Measurements from ENCODE around the gene GLIPR2.
A peak's percentile ranks its signal among the peaks of the same experiment; 100 is the strongest.

The GLIPR2 gene

GRCh38 chr9:36141761-36142160, 5.2 kb downstream of the GLIPR2 start:
- no peak overlapping the region for H3K4ac ChIP-seq (ENCODE audit: low read depth, low read length)
- H3K79me2 ChIP-seq (ENCODE audit: control insufficient read depth, insufficient read depth, low read length): peaks cover 3% of the 10 kb centered on the region
- H3K36me3 ChIP-seq (ENCODE audit: control insufficient read depth, insufficient read depth, low read length): no peaks in the 10 kb centered on the region
- H2AK5ac ChIP-seq (ENCODE audit: low read length): no peak overlapping the region
- H2BK15ac ChIP-seq (replicated peaks; ENCODE audit: low read depth): no peak overlapping the region
- no peak overlapping the region for H2BK120ac ChIP-seq (ENCODE audit: low read depth, low read length)
- no peak overlapping the region for H4K8ac ChIP-seq (ENCODE audit: low read depth, low read length)
- no peak overlapping the region for H3K4me3 ChIP-seq (ENCODE audit: low read length)
- no peak for DNase-seq
- H3K23ac ChIP-seq (ENCODE audit: low read length): no peak overlapping the region
- H2BK5ac ChIP-seq (ENCODE audit: low read length): no peak overlapping the region
- no peak overlapping the region for H3K18ac ChIP-seq (ENCODE audit: low read length)
- H3K27ac ChIP-seq (ENCODE audit: low read depth, low read length): no peak overlapping the region
- no peak overlapping the region for H4K5ac ChIP-seq (ENCODE audit: low read length)
- no peak overlapping the region for H3K9ac ChIP-seq (ENCODE audit: low read length)
- H3K27me3 ChIP-seq (ENCODE audit: insufficient read depth, low read length, poor library complexity): peaks cover 3% of the 10 kb centered on the region
- H3K4me1 ChIP-seq (ENCODE audit: control insufficient read depth, low read depth, low read length): peaks cover 5% of the 10 kb centered on the region
- no peak overlapping the region for H3K4me2 ChIP-seq (ENCODE audit: low read length)
- peaks cover 7% of the 10 kb centered on the region for H3K79me1 ChIP-seq (ENCODE audit: low read length)
- no CpG with 5 or more reads among the region's 7 CpGs for WGBS (ENCODE audit: extremely low coverage, insufficient coverage, low lambda C conversion rate)
- no peak overlapping the region for H3K56ac ChIP-seq (ENCODE audit: low read length)

GRCh38 chr9:36142510-36143244, 6.1 kb downstream of the GLIPR2 start:
- H3K36me3 ChIP-seq (ENCODE audit: control insufficient read depth, insufficient read depth, low read length): no peaks in the 10 kb centered on the region
- no peak overlapping the region for H4K8ac ChIP-seq (ENCODE audit: low read depth, low read length)
- H3K18ac ChIP-seq (ENCODE audit: low read length): no peak overlapping the region
- DNase-seq: no peak
- H3K79me1 ChIP-seq (ENCODE audit: low read length): peaks cover 7% of the 10 kb centered on the region
- no peak overlapping the region for H2BK15ac ChIP-seq (replicated peaks; ENCODE audit: low read depth)
- no peak overlapping the region for H3K9ac ChIP-seq (ENCODE audit: low read length)
- peaks cover 4% of the 10 kb centered on the region for H3K4me1 ChIP-seq (ENCODE audit: control insufficient read depth, low read depth, low read length)
- H3K27ac ChIP-seq (ENCODE audit: low read depth, low read length): no peak overlapping the region
- H3K4ac ChIP-seq (ENCODE audit: low read depth, low read length): no peak overlapping the region
- no peak overlapping the region for H4K5ac ChIP-seq (ENCODE audit: low read length)
- H3K4me2 ChIP-seq (ENCODE audit: low read length): no peak overlapping the region
- peaks cover 3% of the 10 kb centered on the region for H3K79me2 ChIP-seq (ENCODE audit: control insufficient read depth, insufficient read depth, low read length)
- whole genome bisulfite sequencing (ENCODE audit: extremely low coverage, insufficient coverage, low lambda C conversion rate): no CpG with 5 or more reads among the region's 12 CpGs
- peaks cover 1% of the 10 kb centered on the region for H3K27me3 ChIP-seq (ENCODE audit: insufficient read depth, low read length, poor library complexity)
- no peak overlapping the region for H3K23ac ChIP-seq (ENCODE audit: low read length)
- H3K4me3 ChIP-seq (ENCODE audit: low read length): no peak overlapping the region
- H2AK5ac ChIP-seq (ENCODE audit: low read length): no peak overlapping the region
- H3K56ac ChIP-seq (ENCODE audit: low read length): peak overlapping the region; percentile 43
- H2BK5ac ChIP-seq (ENCODE audit: low read length): no peak overlapping the region
- no peak overlapping the region for H2BK120ac ChIP-seq (ENCODE audit: low read depth, low read length)

- Histone ChIP-seq H3K27ac (ENCODE audit: low read depth, low read length) (no peak overlapping the region), H3K9ac (ENCODE audit: low read length) (no peak overlapping the region), H4K5ac (ENCODE audit: low read length) (no peak overlapping the region), H3K36me3 (ENCODE audit: control insufficient read depth, insufficient read depth, low read length) (no peaks in the 10 kb centered on the region), H3K4me1 (ENCODE audit: control insufficient read depth, low read depth, low read length) (peaks cover 2% of the 10 kb centered on the region), H2BK15ac (replicated peaks; ENCODE audit: low read depth) (no peak overlapping the region), H3K56ac (ENCODE audit: low read length) (peak overlapping the region; percentile 22), H3K79me1 (ENCODE audit: low read length) (peaks cover 5% of the 10 kb centered on the region), H3K79me2 (ENCODE audit: control insufficient read depth, insufficient read depth, low read length) (peaks cover 3% of the 10 kb centered on the region), H3K23ac (ENCODE audit: low read length) (no peak overlapping the region), H3K4me2 (ENCODE audit: low read length) (no peak overlapping the region), H2BK5ac (ENCODE audit: low read length) (no peak overlapping the region), H2AK5ac (ENCODE audit: low read length) (no peak overlapping the region), H2BK120ac (ENCODE audit: low read depth, low read length) (no peak overlapping the region), H4K8ac (ENCODE audit: low read depth, low read length) (no peak overlapping the region), H3K27me3 (ENCODE audit: insufficient read depth, low read length, poor library complexity) (no peaks in the 10 kb centered on the region), H3K4ac (ENCODE audit: low read depth, low read length) (no peak overlapping the region), H3K18ac (ENCODE audit: low read length) (no peak overlapping the region), H3K4me3 (ENCODE audit: low read length) (no peak overlapping the region)
- DNase-seq: no peak
- WGBS (ENCODE audit: extremely low coverage, insufficient coverage, low lambda C conversion rate): no CpG with 5 or more reads among the region's 13 CpGs
These were observed 6.7 kb downstream of the GLIPR2 start for GRCh38 chr9:36143245-36143641.

- Histone ChIP-seq H3K79me1 (ENCODE audit: low read length) (peaks cover 2% of the 10 kb centered on the region), H2AK5ac (ENCODE audit: low read length) (no peak overlapping the region), H4K5ac (ENCODE audit: low read length) (no peak overlapping the region), H3K27me3 (ENCODE audit: insufficient read depth, low read length, poor library complexity) (no peaks in the 10 kb centered on the region), H4K8ac (ENCODE audit: low read depth, low read length) (no peak overlapping the region), H3K4ac (ENCODE audit: low read depth, low read length) (no peak overlapping the region), H3K23ac (ENCODE audit: low read length) (no peak overlapping the region), H2BK15ac (replicated peaks; ENCODE audit: low read depth) (no peak overlapping the region), H2BK5ac (ENCODE audit: low read length) (no peak overlapping the region), H3K79me2 (ENCODE audit: control insufficient read depth, insufficient read depth, low read length) (no peaks in the 10 kb centered on the region), H3K27ac (ENCODE audit: low read depth, low read length) (no peak overlapping the region), H3K36me3 (ENCODE audit: control insufficient read depth, insufficient read depth, low read length) (no peaks in the 10 kb centered on the region), H3K18ac (ENCODE audit: low read length) (no peak overlapping the region), H3K4me1 (ENCODE audit: control insufficient read depth, low read depth, low read length) (peaks cover 2% of the 10 kb centered on the region), H2BK120ac (ENCODE audit: low read depth, low read length) (no peak overlapping the region), H3K4me2 (ENCODE audit: low read length) (no peak overlapping the region), H3K9ac (ENCODE audit: low read length) (no peak overlapping the region), H3K4me3 (ENCODE audit: low read length) (no peak overlapping the region), H3K56ac (ENCODE audit: low read length) (no peak overlapping the region)
- WGBS (ENCODE audit: extremely low coverage, insufficient coverage, low lambda C conversion rate): no CpG with 5 or more reads among the region's 12 CpGs
- DNase-seq: no peak
These were observed 8.0 kb downstream of the GLIPR2 start for GRCh38 chr9:36144309-36145232.

- no peak for DNase-seq
- Histone ChIP-seq H3K18ac (ENCODE audit: low read length) (no peak overlapping the region), H2BK15ac (replicated peaks; ENCODE audit: low read depth) (no peak overlapping the region), H3K27me3 (ENCODE audit: insufficient read depth, low read length, poor library complexity) (no peaks in the 10 kb centered on the region), H3K36me3 (ENCODE audit: control insufficient read depth, insufficient read depth, low read length) (no peaks in the 10 kb centered on the region), H4K5ac (ENCODE audit: low read length) (no peak overlapping the region), H4K8ac (ENCODE audit: low read depth, low read length) (no peak overlapping the region), H3K4me2 (ENCODE audit: low read length) (no peak overlapping the region), H3K4me3 (ENCODE audit: low read length) (no peak overlapping the region), H3K4ac (ENCODE audit: low read depth, low read length) (no peak overlapping the region), H3K4me1 (ENCODE audit: control insufficient read depth, low read depth, low read length) (peaks cover 2% of the 10 kb centered on the region), H3K79me2 (ENCODE audit: control insufficient read depth, insufficient read depth, low read length) (no peaks in the 10 kb centered on the region), H3K9ac (ENCODE audit: low read length) (no peak overlapping the region), H3K23ac (ENCODE audit: low read length) (no peak overlapping the region), H2BK5ac (ENCODE audit: low read length) (no peak overlapping the region), H3K27ac (ENCODE audit: low read depth, low read length) (no peak overlapping the region), H2AK5ac (ENCODE audit: low read length) (no peak overlapping the region), H2BK120ac (ENCODE audit: low read depth, low read length) (no peak overlapping the region), H3K56ac (ENCODE audit: low read length) (no peak overlapping the region), H3K79me1 (ENCODE audit: low read length) (peaks cover 2% of the 10 kb centered on the region)
- WGBS (ENCODE audit: extremely low coverage, insufficient coverage, low lambda C conversion rate): no CpG with 5 or more reads among the region's 4 CpGs
These were observed 9.4 kb downstream of the GLIPR2 start for GRCh38 chr9:36145970-36146369.

All from mesendoderm (in vitro differentiated cells).